22Rv1 (cell line): ENCODE results near the gene RORC.

Experiments used
- ZFX ChIP-seq: fragments of 450-650 bp; IDR thresholded peaks from 2 replicates; pipeline ENCODE4 v1.6.1; 2017; ENCODE audit warnings: antibody characterized with exemption, borderline replicate concordance
- TF ChIP-seq, protein P1 (sequence below): fragments of 450-650 bp; IDR thresholded peaks from 2 replicates; pipeline ENCODE4 v1.5.1; 2017; ENCODE audit warnings: mild to moderate bottlenecking

DNA sequence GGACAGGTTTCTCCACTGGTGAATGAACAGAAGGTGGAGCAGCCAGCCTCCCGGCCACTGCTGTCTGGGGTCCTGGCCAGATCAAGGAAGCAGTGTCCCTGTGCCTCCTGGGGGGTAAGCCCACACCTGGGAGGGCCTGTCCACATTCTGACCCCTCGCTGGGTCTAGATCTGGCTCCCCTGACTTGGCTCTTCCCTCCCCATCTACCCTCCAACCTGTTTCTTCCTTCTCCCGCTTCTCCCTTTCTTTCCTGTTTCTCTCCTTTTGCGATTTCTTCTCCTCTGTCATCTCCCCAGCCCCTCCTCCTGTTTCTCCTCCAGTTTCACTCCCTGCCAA is 378 bp downstream of the RORC start:
- TF ChIP-seq, protein P1, sequence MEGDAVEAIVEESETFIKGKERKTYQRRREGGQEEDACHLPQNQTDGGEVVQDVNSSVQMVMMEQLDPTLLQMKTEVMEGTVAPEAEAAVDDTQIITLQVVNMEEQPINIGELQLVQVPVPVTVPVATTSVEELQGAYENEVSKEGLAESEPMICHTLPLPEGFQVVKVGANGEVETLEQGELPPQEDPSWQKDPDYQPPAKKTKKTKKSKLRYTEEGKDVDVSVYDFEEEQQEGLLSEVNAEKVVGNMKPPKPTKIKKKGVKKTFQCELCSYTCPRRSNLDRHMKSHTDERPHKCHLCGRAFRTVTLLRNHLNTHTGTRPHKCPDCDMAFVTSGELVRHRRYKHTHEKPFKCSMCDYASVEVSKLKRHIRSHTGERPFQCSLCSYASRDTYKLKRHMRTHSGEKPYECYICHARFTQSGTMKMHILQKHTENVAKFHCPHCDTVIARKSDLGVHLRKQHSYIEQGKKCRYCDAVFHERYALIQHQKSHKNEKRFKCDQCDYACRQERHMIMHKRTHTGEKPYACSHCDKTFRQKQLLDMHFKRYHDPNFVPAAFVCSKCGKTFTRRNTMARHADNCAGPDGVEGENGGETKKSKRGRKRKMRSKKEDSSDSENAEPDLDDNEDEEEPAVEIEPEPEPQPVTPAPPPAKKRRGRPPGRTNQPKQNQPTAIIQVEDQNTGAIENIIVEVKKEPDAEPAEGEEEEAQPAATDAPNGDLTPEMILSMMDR: no peak
- no peak for TF ChIP-seq ZFX
